SK-N-SH (cell line): ENCODE results near the gene WNK4. TPM values are rescaled to one million over a fixed set of nuclear protein-coding genes. Genes with fewer than 3 reads are reported as not detected.

ENCODE experiments used
- CTCF ChIA-PET: fragments of 300-600, 350-600 bp; formaldehyde crosslinking; extraction: SDS; loops from one replicate; lab custom pipeline; 2021; lab: Yijun Ruan, JAX
- POLR2A ChIA-PET: fragments of 350-600 bp; sonication (Branson Sonifier 250); formaldehyde crosslinking; extraction: SDS; loops from one replicate; lab custom pipeline; 2020; ENCODE audit warnings: antibody characterized with exemption, inconsistent platforms; lab: Yijun Ruan, JAX
- DNase-seq: peaks from one replicate; pipeline ENCODE4 v3.0.0; 2012
- H2AFZ ChIP-seq: fragments of 200-600 bp; sonication (generic); 2 replicates; pipeline ENCODE4 v1.8.1; 2016; ENCODE audit warnings: antibody characterized with exemption, mild to moderate bottlenecking, low read depth
- H3F3A ChIP-seq: fragments of 200-600 bp; sonication (generic); replicated peaks from 2 replicates; pipeline ENCODE3; 2016; ENCODE audit warnings: antibody characterized with exemption, mild to moderate bottlenecking; ENCODE audit not compliant: insufficient read depth
- H3K27ac ChIP-seq, 2 experiments: fragments of 200-500 bp in 1 of 2; fragments of 200-600 bp in 1 of 2; sonication (Bioruptor generic) in 1 of 2; sonication (generic), shearing (Covaris generic) in 1 of 2; 2 replicates each; pipeline versions ENCODE4 v1.5.1 to v1.6.1; 2014 to 2016; ENCODE audit warnings: low read depth in 2 of 2, inconsistent platforms in 1 of 2, low read length in 1 of 2, mild to moderate bottlenecking in 1 of 2, mixed read lengths in 1 of 2
- H3K27me3 ChIP-seq: fragments of 200-600 bp; sonication (generic), shearing (Covaris generic); 2 replicates; pipeline ENCODE4 v1.6.1; 2016; ENCODE audit warnings: mixed run types; ENCODE audit not compliant: insufficient read depth
- H3K36me3 ChIP-seq, 2 experiments: fragments of 200-500 bp in 1 of 2; fragments of 200-600 bp in 1 of 2; sonication (Bioruptor generic) in 1 of 2; sonication (generic) in 1 of 2; replicated peaks in 1 of 2; 2 replicates each; pipeline versions ENCODE3 to v1.5.1; 2014 to 2016; ENCODE audit warnings: low read length in 1 of 2, mild to moderate bottlenecking in 1 of 2; ENCODE audit not compliant: insufficient read depth in 2 of 2, control insufficient read depth in 1 of 2
- H3K4me1 ChIP-seq, 2 experiments: fragments of 200-500 bp in 1 of 2; fragments of 200-600 bp in 1 of 2; sonication (Bioruptor generic) in 1 of 2; sonication (generic), shearing (Covaris generic) in 1 of 2; 2 replicates each; pipeline versions ENCODE4 v1.5.1 to v1.6.1; 2014 to 2016; ENCODE audit warnings: low read depth in 1 of 2, low read length in 1 of 2, mixed run types in 1 of 2; ENCODE audit not compliant: insufficient read depth in 2 of 2, control insufficient read depth in 1 of 2
- H3K4me2 ChIP-seq: fragments of 200-600 bp; sonication (generic), shearing (Covaris generic); 2 replicates; pipeline ENCODE4 v1.6.1; 2017; ENCODE audit warnings: mixed run types
- H3K4me3 ChIP-seq, 2 experiments: fragments of 200-500 bp in 1 of 2; fragments of 200-600 bp in 1 of 2; sonication (Bioruptor generic) in 1 of 2; sonication (generic), shearing (Covaris generic) in 1 of 2; 2 replicates each; pipeline versions ENCODE4 v1.5.1 to v1.8.1; 2014 to 2016; ENCODE audit warnings: low read depth in 2 of 2, inconsistent platforms in 1 of 2, low read length in 1 of 2, mild to moderate bottlenecking in 1 of 2, mixed read lengths in 1 of 2, moderate library complexity in 1 of 2
- H3K79me2 ChIP-seq: fragments of 200-600 bp; sonication (generic); 2 replicates; pipeline ENCODE4 v1.8.1; 2017; ENCODE audit warnings: mild to moderate bottlenecking; ENCODE audit not compliant: insufficient read depth
- H3K9ac ChIP-seq: fragments of 200-600 bp; sonication (generic); 2 replicates; pipeline ENCODE4 v1.6.1; 2017; ENCODE audit warnings: mixed run types
- H3K9me2 ChIP-seq: fragments of 200-600 bp; sonication (generic); 2 replicates; pipeline ENCODE4 v1.6.1; 2017; ENCODE audit warnings: mixed run types
- H3K9me3 ChIP-seq: fragments of 200-600 bp; sonication (generic); 2 replicates; pipeline ENCODE4 v1.6.1; 2017; ENCODE audit warnings: mixed run types, mild to moderate bottlenecking, moderate library complexity
- H4K20me1 ChIP-seq: fragments of 200-600 bp; sonication (generic); 2 replicates; pipeline ENCODE4 v1.6.1; 2017; ENCODE audit warnings: mild to moderate bottlenecking, mixed run types; ENCODE audit not compliant: insufficient read depth
- CHD2 ChIP-seq: fragments of 150-350 bp; IDR thresholded peaks from 2 replicates; pipeline ENCODE4 v1.6.1; 2018; ENCODE audit warnings: low read length; ENCODE audit not compliant: partially characterized antibody
- FOXJ3 ChIP-seq: sonication (generic); formaldehyde crosslinking; IDR thresholded peaks from 2 replicates; pipeline ENCODE4 v1.5.1; 2020; ENCODE audit warnings: mild to moderate bottlenecking, missing genetic modification reagents
- GABPA ChIP-seq: IDR thresholded peaks from 2 replicates; pipeline ENCODE4 v1.4.0; 2012; ENCODE audit warnings: low read depth, mild to moderate bottlenecking
- GATA2 ChIP-seq: sonication (generic); formaldehyde crosslinking; IDR thresholded peaks from 2 replicates; pipeline ENCODE4 v1.5.0; 2020; ENCODE audit warnings: mild to moderate bottlenecking, missing genetic modification reagents
- JUND ChIP-seq: IDR thresholded peaks from 2 replicates; pipeline ENCODE4 v1.4.0; 2012
- MEF2A ChIP-seq: IDR thresholded peaks from 2 replicates; pipeline ENCODE4 v1.4.0; 2012; ENCODE audit warnings: low read depth, borderline replicate concordance
- NFIC ChIP-seq: IDR thresholded peaks from 2 replicates; pipeline ENCODE4 v1.4.0; 2012; ENCODE audit warnings: borderline replicate concordance
- PBX3 ChIP-seq: IDR thresholded peaks from 2 replicates; pipeline ENCODE4; 2012
- RAD21 ChIP-seq: IDR thresholded peaks from 2 replicates; pipeline ENCODE4 v1.6.1; 2012; ENCODE audit warnings: mild to moderate bottlenecking, low read length
- RCOR1 ChIP-seq: fragments of 150-350 bp; IDR thresholded peaks from 2 replicates; pipeline ENCODE4 v1.6.1; 2017; ENCODE audit warnings: antibody characterized with exemption, low read length
- SMC3 ChIP-seq: IDR thresholded peaks from 2 replicates; pipeline ENCODE4 v1.6.1; 2012; ENCODE audit warnings: low read depth, low read length, improper control_type of control experiment
- TAF1 ChIP-seq: IDR thresholded peaks from 2 replicates; pipeline ENCODE4 v1.6.1; 2012; ENCODE audit warnings: low read depth, mild to moderate bottlenecking, low read length, moderate library complexity, borderline replicate concordance
- WGBS: methylation state at CpG from one replicate; pipeline ENCODE4 v1.1.6; 2017; ENCODE audit warnings: low lambda C conversion rate; 5-methylcytosine and 5-hydroxymethylcytosine counted together
- polyA plus RNA-seq, 3 experiments: library from polyadenylated mRNA; depleted of rRNA; stranded (reverse); fragments of >200 nt; gene quantifications; 2 replicates each; pipeline ENCODE4 v1.2.3, GENCODE V29; 2012
- small RNA-seq, 7 experiments: library from RNA; depleted of rRNA; stranded (forward); fragments of <200 nt; gene quantifications; one replicate each; pipeline ENCODE3, GENCODE V24; 2012
- TF ChIP-seq, protein P1 (sequence below): IDR thresholded peaks from 2 replicates; pipeline ENCODE4 v1.4.0; 2012; ENCODE audit warnings: low read depth, borderline replicate concordance

WNK4 gene
- polyA plus RNA-seq, 1 of the 3 experiments (the other 2 are of a cell fraction) = 12.5 TPM

DNA sequence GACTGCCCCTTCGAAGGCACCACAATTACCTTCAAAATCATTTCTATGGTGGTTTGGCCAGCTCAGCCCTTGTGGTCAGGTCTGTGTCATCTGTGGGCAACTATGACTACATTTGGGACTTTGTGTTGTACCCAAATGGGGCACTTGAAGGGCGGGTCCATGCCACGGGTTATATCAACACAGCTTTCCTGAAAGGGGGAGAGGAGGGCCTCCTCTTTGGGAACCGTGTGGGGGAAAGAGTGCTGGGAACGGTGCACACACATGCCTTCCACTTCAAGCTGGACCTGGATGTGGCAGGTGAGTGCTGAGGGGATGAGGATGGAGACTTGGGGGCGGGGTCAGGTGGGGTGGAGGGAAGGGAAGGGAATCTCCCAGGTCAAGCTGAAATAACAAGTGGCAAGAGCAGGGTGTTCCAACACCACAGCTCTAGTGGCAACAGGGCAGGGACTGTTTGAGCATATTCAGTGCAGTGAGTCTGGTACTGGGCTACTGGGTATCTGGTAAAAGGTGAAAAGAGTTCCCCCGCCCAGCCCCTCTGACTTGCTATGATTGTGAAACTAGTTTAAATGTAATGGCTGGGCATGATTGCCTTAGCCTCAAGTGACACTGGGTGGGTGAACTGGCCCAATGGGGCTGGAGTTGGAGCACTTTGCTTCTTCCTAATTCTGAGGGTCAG, 65.6 kb downstream of the WNK4 start:
- ChIA-PET POLR2A (no interaction called here), CTCF (interaction anchor here (1.2 to 4.7 kb wide), 7 partner anchors 12 to 152 kb away, joined by 3 to 34 read pairs (median 19); partner anchors contain the start of genes BECN1 and RPL27)
- Histone ChIP-seq H3K27me3 (no peaks in the 10 kb centered on the region), H4K20me1 (0 out of 2 replicates have a peak, but pooled peaks cover 10% of the 10 kb centered on the region), H3K4me2 (no peak overlapping the region), H2AFZ (no peak overlapping the region), H3K79me2 (no peaks in the 10 kb centered on the region), H3K4me3 (no peak overlapping the region), H3K4me1 (peaks cover 0 to 4% of the 10 kb centered on the region in 2 experiments; a peak in 1 of 4 replicates), H3K9me2 (no peaks in the 10 kb centered on the region), H3K9ac (no peak overlapping the region), H3K36me3 (peaks cover 19 to 48% of the 10 kb centered on the region in 2 experiments), H3K27ac (no peak overlapping the region), H3K9me3 (no peaks in the 10 kb centered on the region), H3F3A (peaks cover 14% of the 10 kb centered on the region)
- 86% methylated on average over 6 of the region's 7 CpGs for WGBS
- TF ChIP-seq TAF1 = no peak
- no peak for TF ChIP-seq RAD21
- no peak for TF ChIP-seq FOXJ3 (CRISPR knock-in tag)
- no peak for TF ChIP-seq PBX3
- TF ChIP-seq MEF2A = no peak
- TF ChIP-seq CHD2 = no peak
- TF ChIP-seq JUND = no peak
- TF ChIP-seq, protein P1, sequence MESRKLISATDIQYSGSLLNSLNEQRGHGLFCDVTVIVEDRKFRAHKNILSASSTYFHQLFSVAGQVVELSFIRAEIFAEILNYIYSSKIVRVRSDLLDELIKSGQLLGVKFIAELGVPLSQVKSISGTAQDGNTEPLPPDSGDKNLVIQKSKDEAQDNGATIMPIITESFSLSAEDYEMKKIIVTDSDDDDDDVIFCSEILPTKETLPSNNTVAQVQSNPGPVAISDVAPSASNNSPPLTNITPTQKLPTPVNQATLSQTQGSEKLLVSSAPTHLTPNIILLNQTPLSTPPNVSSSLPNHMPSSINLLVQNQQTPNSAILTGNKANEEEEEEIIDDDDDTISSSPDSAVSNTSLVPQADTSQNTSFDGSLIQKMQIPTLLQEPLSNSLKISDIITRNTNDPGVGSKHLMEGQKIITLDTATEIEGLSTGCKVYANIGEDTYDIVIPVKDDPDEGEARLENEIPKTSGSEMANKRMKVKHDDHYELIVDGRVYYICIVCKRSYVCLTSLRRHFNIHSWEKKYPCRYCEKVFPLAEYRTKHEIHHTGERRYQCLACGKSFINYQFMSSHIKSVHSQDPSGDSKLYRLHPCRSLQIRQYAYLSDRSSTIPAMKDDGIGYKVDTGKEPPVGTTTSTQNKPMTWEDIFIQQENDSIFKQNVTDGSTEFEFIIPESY = no peak
- no peak for TF ChIP-seq SMC3
- TF ChIP-seq GABPA = no peak
- no peak for TF ChIP-seq NFIC
- TF ChIP-seq GATA2 (CRISPR knock-in tag) = no peak
- TF ChIP-seq RCOR1 = no peak
- DNase-seq = no peak

Small RNA genes within 50 kb of the gene (small RNA-seq; reads per million reads assigned to genes)
- gene HMGN2P15 = 0 reads per million in 7 experiments
- 0 reads per million in 7 experiments for gene MIR6781

Other genes starting within 250 kb of the WNK4 start
- 25.0 and 33.9 TPM in 2 replicates for gene NAGLU, start 244.4 kb upstream of the WNK4 start, polyA plus RNA-seq (2012; rRNA removed)
- gene HSD17B1, start 227.7 kb upstream of the WNK4 start, polyA plus RNA-seq (2012; rRNA removed) = 1.2 and 1.3 TPM in 2 replicates
- 56.6 and 69.4 TPM in 2 replicates for gene COASY, start 218.5 kb upstream of the WNK4 start, polyA plus RNA-seq (2012; rRNA removed)
- 44.5 and 66.4 TPM in 2 replicates for gene MLX, start 213.5 kb upstream of the WNK4 start, polyA plus RNA-seq (2012; rRNA removed)
- gene PSMC3IP, start 202.9 kb upstream of the WNK4 start, polyA plus RNA-seq (2012; rRNA removed) = 14.2 and 17.3 TPM in 2 replicates
- gene RETREG3, start 171.2 kb upstream of the WNK4 start, polyA plus RNA-seq (2012; rRNA removed) = 13.3 and 24.9 TPM in 2 replicates
- gene TUBG1, start 170.9 kb upstream of the WNK4 start, polyA plus RNA-seq (2012; rRNA removed) = 72.4 and 145 TPM in 2 replicates
- gene TUBG2, start 121.3 kb upstream of the WNK4 start, polyA plus RNA-seq (2012; rRNA removed) = 27.6 and 33.9 TPM in 2 replicates
- gene PLEKHH3, start 103.6 kb upstream of the WNK4 start, polyA plus RNA-seq (2012; rRNA removed) = 9.8 and 12.8 TPM in 2 replicates
- gene CCR10, start 98.8 kb upstream of the WNK4 start, polyA plus RNA-seq (2012; rRNA removed) = 2.2 and 3.1 TPM in 2 replicates
- 74.3 and 92.7 TPM in 2 replicates for gene CNTNAP1, start 98.1 kb upstream of the WNK4 start, polyA plus RNA-seq (2012; rRNA removed)
- 28.6 and 42.9 TPM in 2 replicates for gene EZH1, start 35.6 kb upstream of the WNK4 start, polyA plus RNA-seq (2012; rRNA removed)
- gene RAMP2, start 19.4 kb upstream of the WNK4 start, polyA plus RNA-seq (2012; rRNA removed) = 2.5 and 3.0 TPM in 2 replicates
- gene VPS25, start 7.2 kb upstream of the WNK4 start, polyA plus RNA-seq (2012; rRNA removed) = 127 and 158 TPM in 2 replicates
- 90.5 and 103 TPM in 2 replicates for gene COA3, start 18.1 kb downstream of the WNK4 start, polyA plus RNA-seq (2012; rRNA removed)
- gene CNTD1, start 18.3 kb downstream of the WNK4 start, polyA plus RNA-seq (2012; rRNA removed) = 0.26 TPM in 1 of 2 replicates, not detected in the other
- gene BECN1, start 43.7 kb downstream of the WNK4 start, polyA plus RNA-seq (2012; rRNA removed) = 78.0 and 97.4 TPM in 2 replicates
- gene PSME3, start 52.8 kb downstream of the WNK4 start, polyA plus RNA-seq (2012; rRNA removed) = 139 and 152 TPM in 2 replicates
- gene AOC2, start 64.0 kb downstream of the WNK4 start, polyA plus RNA-seq (2012; rRNA removed) = 0.24 and 0.33 TPM in 2 replicates
- gene AOC3, start 70.6 kb downstream of the WNK4 start, polyA plus RNA-seq (2012; rRNA removed) = 0.03 and 0.08 TPM in 2 replicates
- gene G6PC1, start 120.2 kb downstream of the WNK4 start, polyA plus RNA-seq (2012; rRNA removed) = not detected in 2 replicates
- gene AARSD1, start 183.8 kb downstream of the WNK4 start, polyA plus RNA-seq (2012; rRNA removed) = 52.0 and 59.4 TPM in 2 replicates
- gene PTGES3L, start 199.5 kb downstream of the WNK4 start, polyA plus RNA-seq (2012; rRNA removed) = 1.4 and 1.7 TPM in 2 replicates
- 9.0 and 9.5 TPM in 2 replicates for gene RUNDC1, start 200.0 kb downstream of the WNK4 start, polyA plus RNA-seq (2012; rRNA removed)
- gene RPL27, start 217.8 kb downstream of the WNK4 start, polyA plus RNA-seq (2012; rRNA removed) = 4,890 and 6,383 TPM in 2 replicates
- 15.7 and 17.6 TPM in 2 replicates for gene IFI35, start 226.2 kb downstream of the WNK4 start, polyA plus RNA-seq (2012; rRNA removed)
- 157 and 170 TPM in 2 replicates for gene VAT1, start 241.8 kb downstream of the WNK4 start, polyA plus RNA-seq (2012; rRNA removed)
- gene RND2, start 244.6 kb downstream of the WNK4 start, polyA plus RNA-seq (2012; rRNA removed) = 8.9 and 10.5 TPM in 2 replicates